Panc1 (cell line): Measurements from ENCODE around the gene ADAMTS2. TPM values are rescaled to one million over a fixed set of nuclear protein-coding genes. Genes with fewer than 3 reads are reported as not detected.
A peak's percentile ranks its signal among the peaks of the same experiment; 100 is the strongest.

Experiments
- ATAC-seq: fragments of 200-7000 bp; cut with Tn5 transposase; 2 replicates; pipeline ENCODE4 v1.9.1; 2020; ENCODE audit warnings: mild to moderate bottlenecking, moderate library complexity
- BruUV-seq: library from RNA; stranded (reverse); fragments of 400-500 nt; replicated peaks from 2 replicates; lab custom pipeline; 2021; lab: Mats Ljungman, UMichigan
- CTCF ChIA-PET: fragments of 300-600 bp; sonication (Branson Sonifier 250); formaldehyde crosslinking; loops from one replicate; lab custom pipeline; 2022; ENCODE audit warnings: antibody characterized with exemption; lab: Charles Lee
- POLR2A ChIA-PET: fragments of 300-600 bp; sonication (Branson Sonifier 250); formaldehyde crosslinking; loops from one replicate; lab custom pipeline; 2022; ENCODE audit warnings: antibody characterized with exemption; lab: Charles Lee
- DNase-seq: peaks from one replicate; pipeline ENCODE4 v3.0.0-alpha.2; 2010; ENCODE audit warnings: low read depth, low spot score
- H3K27ac ChIP-seq: 2 replicates; pipeline ENCODE4 v1.5.1; 2011; ENCODE audit warnings: mild to moderate bottlenecking, low read length, inconsistent platforms
- H3K27me3 ChIP-seq: fragments of 200-500 bp; sonication (Bioruptor generic); 2 replicates; pipeline ENCODE4 v1.6.0; 2014; ENCODE audit warnings: low read length, inconsistent platforms; ENCODE audit not compliant: control insufficient read depth, insufficient read depth
- H3K36me3 ChIP-seq: fragments of 200-500 bp; sonication (Bioruptor generic); 2 replicates; pipeline ENCODE4 v1.5.1; 2014; ENCODE audit warnings: inconsistent platforms, mild to moderate bottlenecking, low read length, moderate library complexity; ENCODE audit not compliant: control insufficient read depth, insufficient read depth
- H3K4me1 ChIP-seq: 2 replicates; pipeline ENCODE4 v1.5.1; 2011; ENCODE audit warnings: inconsistent platforms, mild to moderate bottlenecking, low read length, moderate library complexity; ENCODE audit not compliant: control insufficient read depth, insufficient read depth
- H3K4me3 ChIP-seq, 2 experiments: 2 replicates each; pipeline ENCODE4 v1.5.1; 2011 to 2012; ENCODE audit warnings: low read depth in 2 of 2, low read length in 2 of 2, mild to moderate bottlenecking in 2 of 2, inconsistent platforms in 1 of 2, moderate library complexity in 1 of 2
- H3K9me3 ChIP-seq: fragments of 200-500 bp; sonication (Bioruptor generic); 2 replicates; pipeline ENCODE4 v1.5.1; 2014; ENCODE audit warnings: low read depth, mild to moderate bottlenecking, inconsistent platforms, low read length, moderate library complexity; ENCODE audit not compliant: control insufficient read depth, insufficient read depth
- POLR2AphosphoS5 ChIP-seq: IDR thresholded peaks from 2 replicates; pipeline ENCODE4 v1.6.1; 2012; ENCODE audit warnings: mild to moderate bottlenecking, low read depth, low read length, moderate library complexity
- SIN3A ChIP-seq: IDR thresholded peaks from 2 replicates; pipeline ENCODE4 v1.6.1; 2012; ENCODE audit warnings: low read depth, mild to moderate bottlenecking, low read length, moderate library complexity, borderline replicate concordance; ENCODE audit not compliant: insufficient read depth
- TCF7L2 ChIP-seq: IDR thresholded peaks from 2 replicates; pipeline ENCODE4 v1.6.1; 2011; ENCODE audit warnings: mild to moderate bottlenecking, low read depth, low read length, inconsistent platforms
- in situ Hi-C: cut with HindIII; loops from 2 replicates; pipeline ENCODE4 v1.10.0; 2016; ENCODE audit warnings: low sequenced_read_pairs, low pct_unique_long_range_greater_than_20kb
- intact Hi-C: fragments of 100-400 bp; cut with micrococcal nuclease; formaldehyde crosslinking; loops from one replicate; pipeline ENCODE4 v1.10.0; 2022; ENCODE audit not compliant: unreplicated experiment
- total RNA-seq: library from RNA; stranded (reverse); gene quantifications from one replicate; pipeline ENCODE4 v1.2.1, GENCODE V29; 2021; ENCODE audit not compliant: unreplicated experiment
- TF ChIP-seq, protein P1 (sequence below), 2 experiments: IDR thresholded peaks; 2 replicates each; pipeline ENCODE4 v1.6.1; 2011 to 2012; ENCODE audit warnings: low read depth in 2 of 2, control low read depth in 1 of 2, low read length in 1 of 2, mild to moderate bottlenecking in 1 of 2, moderate library complexity in 1 of 2; ENCODE audit not compliant: insufficient read depth in 1 of 2
- TF ChIP-seq, protein P2 (sequence below): fragments of 450-650 bp; IDR thresholded peaks from 2 replicates; pipeline ENCODE4 v1.5.1; 2017; ENCODE audit warnings: mild to moderate bottlenecking

ADAMTS2 gene
- total RNA-seq, 1 experiment from 2014 or later, result 0.13 TPM

DNA sequence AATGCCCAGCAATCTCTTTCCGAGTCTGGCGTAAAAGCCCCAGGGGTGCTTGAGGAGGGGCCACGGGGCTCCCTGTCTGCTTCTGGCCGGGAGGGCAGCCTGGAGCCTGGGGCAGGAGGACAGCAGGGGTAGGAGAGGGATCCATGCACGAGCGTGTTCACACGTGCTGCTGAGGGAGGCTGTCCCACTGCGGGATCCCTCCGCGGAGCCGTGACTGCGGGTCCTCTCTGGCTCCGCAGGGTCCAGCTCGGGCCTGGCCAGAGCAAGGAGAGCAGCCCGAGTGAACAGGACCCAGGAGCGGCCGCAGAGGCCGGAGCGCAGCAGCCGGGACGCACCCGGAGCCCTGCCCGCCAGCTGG lies 206.7 kb downstream of the ADAMTS2 start:
- POLR2A ChIA-PET, result no interaction called here
- no peak for TF ChIP-seq POLR2AphosphoS5
- H3K4me3 ChIP-seq, result no peak overlapping the region
- no peak for DNase-seq
- ATAC-seq, result 0 out of 2 replicates have a peak, but pooled peaks have one; percentile 19
- H3K9me3 ChIP-seq, result no peaks in the 10 kb centered on the region
- no peaks in the 10 kb centered on the region for H3K36me3 ChIP-seq
- CTCF ChIA-PET, result no interaction called here
- no peaks in the 10 kb centered on the region for H3K4me1 ChIP-seq
- no peak overlapping the region for H3K27ac ChIP-seq
- no peaks in the 10 kb centered on the region for H3K27me3 ChIP-seq
- in situ Hi-C loops, result no loop called here
- BruUV-seq, result no TSS peak
- intact Hi-C loops, result no loop called here

DNA sequence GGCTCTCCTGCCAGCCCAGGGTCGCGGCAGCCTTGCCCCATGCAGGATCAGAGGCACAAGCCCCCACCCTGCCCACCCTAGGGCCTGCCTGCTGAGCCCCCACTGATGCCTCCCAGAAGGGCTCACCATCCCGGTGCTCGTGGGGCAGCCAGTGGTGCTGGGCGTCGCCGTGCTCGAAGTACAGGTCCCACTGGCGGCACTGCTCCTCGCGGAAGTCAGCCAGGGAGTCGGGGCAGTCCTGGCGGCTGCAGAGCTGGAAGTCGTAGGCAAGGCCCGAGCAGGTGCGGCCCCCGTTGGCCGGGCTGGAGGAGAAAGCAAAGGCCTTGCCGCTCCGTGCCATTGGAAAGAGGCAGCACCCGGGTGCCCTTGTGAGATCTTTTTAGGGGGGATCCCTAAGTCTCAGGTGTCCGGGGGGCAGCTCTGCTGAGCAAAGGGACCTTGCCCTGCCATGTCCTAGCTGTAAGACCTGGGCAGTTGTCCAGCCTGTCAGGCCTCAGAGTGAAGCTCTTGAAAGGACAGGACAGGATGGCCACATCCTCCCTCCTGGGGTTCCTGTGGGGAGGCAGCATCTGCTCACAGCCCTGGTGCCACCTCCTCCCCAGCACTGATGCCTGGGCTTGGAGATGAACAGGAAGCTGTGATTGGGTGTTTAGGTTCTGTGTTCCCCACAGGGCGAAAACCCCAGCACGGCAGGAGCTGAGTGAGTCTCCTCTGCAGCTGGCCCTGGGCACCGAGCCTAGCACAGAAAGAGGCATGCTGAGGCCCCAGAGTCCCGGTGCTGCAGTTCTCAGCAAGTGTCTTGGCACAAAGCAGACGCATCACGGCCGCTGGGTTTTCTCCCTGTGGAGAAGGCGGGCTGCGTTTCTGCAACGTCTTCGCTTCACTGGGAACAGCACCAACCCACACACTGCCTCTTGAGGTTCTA lies 207.4 kb downstream of the ADAMTS2 start:
- Histone ChIP-seq H3K4me3 (no peak overlapping the region), H3K9me3 (no peaks in the 10 kb centered on the region), H3K36me3 (no peaks in the 10 kb centered on the region), H3K4me1 (no peaks in the 10 kb centered on the region), H3K27me3 (no peaks in the 10 kb centered on the region), H3K27ac (no peak overlapping the region)
- DNase-seq (no peak), ATAC-seq (peak; percentile 11; the same call in 1 of the 2 replicates)
- in situ Hi-C loops, result no loop called here
- BruUV-seq, result no TSS peak
- intact Hi-C loops, result no loop called here
- TF ChIP-seq SIN3A (no peak), TCF7L2 (no peak), POLR2AphosphoS5 (no peak)
- TF ChIP-seq, protein P1, sequence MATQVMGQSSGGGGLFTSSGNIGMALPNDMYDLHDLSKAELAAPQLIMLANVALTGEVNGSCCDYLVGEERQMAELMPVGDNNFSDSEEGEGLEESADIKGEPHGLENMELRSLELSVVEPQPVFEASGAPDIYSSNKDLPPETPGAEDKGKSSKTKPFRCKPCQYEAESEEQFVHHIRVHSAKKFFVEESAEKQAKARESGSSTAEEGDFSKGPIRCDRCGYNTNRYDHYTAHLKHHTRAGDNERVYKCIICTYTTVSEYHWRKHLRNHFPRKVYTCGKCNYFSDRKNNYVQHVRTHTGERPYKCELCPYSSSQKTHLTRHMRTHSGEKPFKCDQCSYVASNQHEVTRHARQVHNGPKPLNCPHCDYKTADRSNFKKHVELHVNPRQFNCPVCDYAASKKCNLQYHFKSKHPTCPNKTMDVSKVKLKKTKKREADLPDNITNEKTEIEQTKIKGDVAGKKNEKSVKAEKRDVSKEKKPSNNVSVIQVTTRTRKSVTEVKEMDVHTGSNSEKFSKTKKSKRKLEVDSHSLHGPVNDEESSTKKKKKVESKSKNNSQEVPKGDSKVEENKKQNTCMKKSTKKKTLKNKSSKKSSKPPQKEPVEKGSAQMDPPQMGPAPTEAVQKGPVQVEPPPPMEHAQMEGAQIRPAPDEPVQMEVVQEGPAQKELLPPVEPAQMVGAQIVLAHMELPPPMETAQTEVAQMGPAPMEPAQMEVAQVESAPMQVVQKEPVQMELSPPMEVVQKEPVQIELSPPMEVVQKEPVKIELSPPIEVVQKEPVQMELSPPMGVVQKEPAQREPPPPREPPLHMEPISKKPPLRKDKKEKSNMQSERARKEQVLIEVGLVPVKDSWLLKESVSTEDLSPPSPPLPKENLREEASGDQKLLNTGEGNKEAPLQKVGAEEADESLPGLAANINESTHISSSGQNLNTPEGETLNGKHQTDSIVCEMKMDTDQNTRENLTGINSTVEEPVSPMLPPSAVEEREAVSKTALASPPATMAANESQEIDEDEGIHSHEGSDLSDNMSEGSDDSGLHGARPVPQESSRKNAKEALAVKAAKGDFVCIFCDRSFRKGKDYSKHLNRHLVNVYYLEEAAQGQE (IDR thresholded peaks at IDR 0.05; ENCODE audit: insufficient read depth in 1 of 2, low read depth in 2 of 2, low read length in 1 of 2), result no peak
- TF ChIP-seq, protein P2, sequence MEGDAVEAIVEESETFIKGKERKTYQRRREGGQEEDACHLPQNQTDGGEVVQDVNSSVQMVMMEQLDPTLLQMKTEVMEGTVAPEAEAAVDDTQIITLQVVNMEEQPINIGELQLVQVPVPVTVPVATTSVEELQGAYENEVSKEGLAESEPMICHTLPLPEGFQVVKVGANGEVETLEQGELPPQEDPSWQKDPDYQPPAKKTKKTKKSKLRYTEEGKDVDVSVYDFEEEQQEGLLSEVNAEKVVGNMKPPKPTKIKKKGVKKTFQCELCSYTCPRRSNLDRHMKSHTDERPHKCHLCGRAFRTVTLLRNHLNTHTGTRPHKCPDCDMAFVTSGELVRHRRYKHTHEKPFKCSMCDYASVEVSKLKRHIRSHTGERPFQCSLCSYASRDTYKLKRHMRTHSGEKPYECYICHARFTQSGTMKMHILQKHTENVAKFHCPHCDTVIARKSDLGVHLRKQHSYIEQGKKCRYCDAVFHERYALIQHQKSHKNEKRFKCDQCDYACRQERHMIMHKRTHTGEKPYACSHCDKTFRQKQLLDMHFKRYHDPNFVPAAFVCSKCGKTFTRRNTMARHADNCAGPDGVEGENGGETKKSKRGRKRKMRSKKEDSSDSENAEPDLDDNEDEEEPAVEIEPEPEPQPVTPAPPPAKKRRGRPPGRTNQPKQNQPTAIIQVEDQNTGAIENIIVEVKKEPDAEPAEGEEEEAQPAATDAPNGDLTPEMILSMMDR, result no peak
- ChIA-PET CTCF (no interaction called here), POLR2A (no interaction called here)

DNA sequence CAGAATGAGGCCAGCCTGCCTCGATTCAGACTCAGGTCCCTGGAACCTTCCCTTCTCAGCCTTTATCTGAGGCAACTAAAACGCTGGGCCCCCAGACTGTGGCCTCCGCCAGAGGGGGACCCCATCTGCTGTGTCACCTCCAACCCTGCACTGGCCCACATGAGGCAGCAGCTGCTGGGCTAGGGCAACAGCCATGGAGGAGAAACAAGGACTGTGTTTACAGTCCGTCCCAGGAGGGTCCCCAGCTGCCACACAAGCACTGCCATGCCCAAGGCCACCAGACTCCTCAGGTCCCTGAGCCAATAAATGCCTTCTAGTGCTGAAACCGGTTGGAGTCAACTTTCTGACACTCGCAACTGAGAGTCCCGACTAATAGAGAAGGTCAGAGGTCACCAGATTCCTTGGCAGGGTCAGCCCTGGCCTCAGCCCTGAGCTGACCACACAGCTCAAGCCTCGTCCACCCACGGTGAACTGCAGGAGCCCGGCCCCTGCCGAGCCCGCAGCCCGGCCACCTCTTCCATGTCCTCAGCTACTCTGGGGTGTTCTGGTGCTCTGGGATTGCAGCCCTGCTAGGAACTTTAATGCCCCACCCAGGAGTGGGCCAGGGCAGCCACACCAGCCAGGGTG lies 208.1 kb downstream of the ADAMTS2 start:
- Histone ChIP-seq H3K27me3 (no peaks in the 10 kb centered on the region), H3K27ac (no peak overlapping the region), H3K4me3 (no peak overlapping the region), H3K36me3 (no peaks in the 10 kb centered on the region), H3K9me3 (no peaks in the 10 kb centered on the region), H3K4me1 (no peaks in the 10 kb centered on the region)
- TF ChIP-seq, protein P2, result no peak
- TF ChIP-seq SIN3A (no peak), TCF7L2 (no peak), POLR2AphosphoS5 (no peak)
- TF ChIP-seq, protein P1 (IDR thresholded peaks at IDR 0.05; ENCODE audit: insufficient read depth in 1 of 2, low read depth in 2 of 2, low read length in 1 of 2), result no peak
- in situ Hi-C loops, result no loop called here
- no TSS peak for BruUV-seq
- ChIA-PET CTCF (no interaction called here), POLR2A (no interaction called here)
- no peak for DNase-seq
- ATAC-seq, result no peak
- intact Hi-C loops, result no loop called here
